ENCODE measurements around the gene CYP24A1. TPM values are rescaled to one million over a fixed set of nuclear protein-coding genes. Genes with fewer than 3 reads are reported as not detected.

CYP24A1 gene
- polyA plus RNA-seq, 1 of the 3 experiments (the other 2 are of a cell fraction): 8.8 TPM

DNA sequence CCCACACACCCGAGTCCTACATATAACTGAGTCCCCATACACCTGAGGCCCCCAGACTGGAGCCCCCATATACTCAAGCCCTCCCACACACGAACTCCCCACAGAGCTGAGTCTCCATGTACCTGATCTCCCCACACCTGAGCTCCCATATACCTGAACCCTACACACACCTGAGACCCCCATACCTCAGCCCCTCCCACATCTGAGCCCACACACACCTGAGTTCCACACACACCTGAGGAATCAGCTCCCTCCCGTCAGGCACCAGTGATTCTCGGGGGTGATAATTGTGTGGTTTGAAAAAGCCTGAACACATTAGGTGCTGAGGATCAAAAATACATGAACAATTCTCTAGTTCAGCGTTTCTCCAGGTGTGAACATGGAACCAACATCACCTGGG, 49.5 kb upstream of the CYP24A1 start (continued):
- TF ChIP-seq REST (IDR thresholded peaks at IDR 0.05; ENCODE audit: low read depth, low read length) (no peak), TEAD4 (IDR thresholded peaks at IDR 0.05; ENCODE audit: borderline replicate concordance, insufficient read depth) (no peak)

GRCh38 chr20:54221996-54222890, 48.5 kb upstream of the CYP24A1 start:
- Histone ChIP-seq H3K27ac (ENCODE audit: low read depth in 2 of 2, low read length in 1 of 2) (peak overlapping the region in 1 of 2 experiments; percentile 23; a peak in 1 of 4 replicates), H3K4me2 (no peak overlapping the region), H3K4me3 (ENCODE audit: low read depth in 2 of 2, low read length in 1 of 2) (no peak overlapping the region), H2AFZ (ENCODE audit: low read depth) (no peak overlapping the region), H4K20me1 (ENCODE audit: insufficient read depth) (no peaks in the 10 kb centered on the region), H3K9me2 (no peaks in the 10 kb centered on the region), H3K36me3 (replicated peaks in 1 of 2; ENCODE audit: control insufficient read depth in 1 of 2, insufficient read depth in 2 of 2, low read length in 1 of 2) (peaks cover 10 to 20% of the 10 kb centered on the region in 2 experiments), H3K9me3 (no peaks in the 10 kb centered on the region), H3K4me1 (ENCODE audit: control insufficient read depth in 1 of 2, insufficient read depth in 2 of 2, low read depth in 1 of 2, low read length in 1 of 2) (peaks cover 6 to 19% of the 10 kb centered on the region in 2 experiments; a peak in 3 of 4 replicates), H3F3A (replicated peaks; ENCODE audit: insufficient read depth) (peaks cover 25% of the 10 kb centered on the region), H3K79me2 (ENCODE audit: insufficient read depth) (peaks cover 5% of the 10 kb centered on the region), H3K27me3 (ENCODE audit: insufficient read depth) (no peaks in the 10 kb centered on the region), H3K9ac (no peak overlapping the region)
- 75% methylated on average over 17 of the region's 17 CpGs for WGBS (ENCODE audit: low lambda C conversion rate)
- DNase-seq: no peak
- TF ChIP-seq TAF1 (IDR thresholded peaks at IDR 0.05; ENCODE audit: borderline replicate concordance, low read depth, low read length) (no peak), RAD21 (IDR thresholded peaks at IDR 0.05; ENCODE audit: low read length) (no peak), POLR2AphosphoS5 (IDR thresholded peaks at IDR 0.05; ENCODE audit: low read depth, low read length) (no peak), NFIC (IDR thresholded peaks at IDR 0.05; ENCODE audit: borderline replicate concordance) (no peak), EP300 (IDR thresholded peaks at IDR 0.05; ENCODE audit: borderline replicate concordance in 1 of 2, low read depth in 1 of 2, low read length in 1 of 2) (no peak), RFX5 (IDR thresholded peaks at IDR 0.05; ENCODE audit: low read length) (no peak), RXRA (IDR thresholded peaks at IDR 0.05; ENCODE audit: borderline replicate concordance, low read depth) (no peak), CTCF (IDR thresholded peaks at IDR 0.05) (no peak), TEAD4 (IDR thresholded peaks at IDR 0.05; ENCODE audit: borderline replicate concordance, insufficient read depth) (no peak), TCF12 (IDR thresholded peaks at IDR 0.05) (no peak)
- TF ChIP-seq, protein P1, sequence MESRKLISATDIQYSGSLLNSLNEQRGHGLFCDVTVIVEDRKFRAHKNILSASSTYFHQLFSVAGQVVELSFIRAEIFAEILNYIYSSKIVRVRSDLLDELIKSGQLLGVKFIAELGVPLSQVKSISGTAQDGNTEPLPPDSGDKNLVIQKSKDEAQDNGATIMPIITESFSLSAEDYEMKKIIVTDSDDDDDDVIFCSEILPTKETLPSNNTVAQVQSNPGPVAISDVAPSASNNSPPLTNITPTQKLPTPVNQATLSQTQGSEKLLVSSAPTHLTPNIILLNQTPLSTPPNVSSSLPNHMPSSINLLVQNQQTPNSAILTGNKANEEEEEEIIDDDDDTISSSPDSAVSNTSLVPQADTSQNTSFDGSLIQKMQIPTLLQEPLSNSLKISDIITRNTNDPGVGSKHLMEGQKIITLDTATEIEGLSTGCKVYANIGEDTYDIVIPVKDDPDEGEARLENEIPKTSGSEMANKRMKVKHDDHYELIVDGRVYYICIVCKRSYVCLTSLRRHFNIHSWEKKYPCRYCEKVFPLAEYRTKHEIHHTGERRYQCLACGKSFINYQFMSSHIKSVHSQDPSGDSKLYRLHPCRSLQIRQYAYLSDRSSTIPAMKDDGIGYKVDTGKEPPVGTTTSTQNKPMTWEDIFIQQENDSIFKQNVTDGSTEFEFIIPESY (IDR thresholded peaks at IDR 0.05; ENCODE audit: borderline replicate concordance, low read depth): no peak
- ChIA-PET CTCF (interaction anchor here (0.8 to 1.9 kb wide), 4 partner anchors 9 to 125 kb away, joined by 3 to 9 read pairs (median 5); partner anchors contain the start of gene PFDN4), POLR2A (no interaction called here)

All from SK-N-SH (cell line).